GM12874 (cell line): ENCODE results near the gene BMAL1.

Experiments used
- CTCF ChIP-seq: IDR thresholded peaks from 2 replicates; pipeline ENCODE4 v1.5.1; 2011; ENCODE audit warnings: low read depth, mild to moderate bottlenecking, control low read depth, low read length, moderate library complexity; ENCODE audit not compliant: insufficient read depth

The BMAL1 gene

GRCh38 chr11:13237761-13238160 lies 39.8 kb upstream of the BMAL1 start:
- TF ChIP-seq CTCF: no peak

- TF ChIP-seq CTCF: peak; percentile 80
Measured at GRCh38 chr11:13238879-13239514, 38.6 kb upstream of the BMAL1 start.

- no peak for TF ChIP-seq CTCF
Measured at GRCh38 chr11:13242564-13242963, 35.0 kb upstream of the BMAL1 start.

GRCh38 chr11:13247606-13248296 lies 29.8 kb upstream of the BMAL1 start:
- TF ChIP-seq CTCF: no peak

GRCh38 chr11:13249177-13249576 lies 28.4 kb upstream of the BMAL1 start:
- TF ChIP-seq CTCF: no peak

- TF ChIP-seq CTCF: peak; percentile 34; the same call in 1 of the 2 replicates
Measured at GRCh38 chr11:13249992-13250391, 27.6 kb upstream of the BMAL1 start.

- TF ChIP-seq CTCF: no peak
Measured at GRCh38 chr11:13251966-13252365, 25.6 kb upstream of the BMAL1 start.
